K562 (cell line): ENCODE results near the gene SLC35A4. TPM values are rescaled to one million over a fixed set of nuclear protein-coding genes. Genes with fewer than 3 reads are reported as not detected.

Experiments
- CBFA2T2 ChIP-seq: fragments of 450-650 bp; conservative IDR thresholded peaks from 2 replicates; pipeline ENCODE4 v1.6.1; 2017; ENCODE audit warnings: mild to moderate bottlenecking
- CBX3 ChIP-seq, 2 experiments: IDR thresholded peaks; 1 replicate in 1 of 2; 2 replicates in 1 of 2; pipeline ENCODE4 v1.6.1; 2012; ENCODE audit warnings: inconsistent platforms in 2 of 2, low read length in 2 of 2, borderline replicate concordance in 1 of 2, control low read depth in 1 of 2
- CXXC5 ChIP-seq: fragments of 250-450 bp; sonication (Bioruptor Pico); IDR thresholded peaks from 2 replicates; pipeline ENCODE4 v1.8.0; 2022; ENCODE audit warnings: inconsistent platforms, mild to moderate bottlenecking, moderate library complexity
- FOXK2 ChIP-seq, 2 experiments: fragments of 450-650 bp; IDR thresholded peaks in 1 of 2; conservative IDR thresholded peaks in 1 of 2; 2 replicates each; pipeline ENCODE4 v1.6.1; 2016; ENCODE audit warnings: low read depth in 2 of 2, mild to moderate bottlenecking in 1 of 2
- GABPB1 ChIP-seq: sonication (generic); formaldehyde crosslinking; IDR thresholded peaks from 2 replicates; pipeline ENCODE4 v1.8.0; 2022; ENCODE audit warnings: mild to moderate bottlenecking, missing genetic modification reagents
- GATAD2B ChIP-seq: fragments of 450-650 bp; IDR thresholded peaks from 2 replicates; pipeline ENCODE4 v1.6.1; 2017; ENCODE audit warnings: mild to moderate bottlenecking, borderline replicate concordance
- GTF2E2 ChIP-seq: fragments of 200-800 bp; sonication (Bioruptor generic); IDR thresholded peaks from 2 replicates; pipeline ENCODE4 v1.6.1; 2016; ENCODE audit warnings: missing genetic modification characterization, missing compliant biosample characterization
- HMGN3 ChIP-seq: IDR thresholded peaks from 2 replicates; pipeline ENCODE4 v1.6.1; 2011; ENCODE audit warnings: borderline replicate concordance, low read depth, mild to moderate bottlenecking, mixed read lengths, low read length; ENCODE audit not compliant: insufficient read length; ENCODE audit errors: extremely low read depth
- KDM1A ChIP-seq, 2 experiments: fragments of 450-650 bp; IDR thresholded peaks; 2 replicates each; pipeline ENCODE4 v1.6.1; 2016; ENCODE audit warnings: mild to moderate bottlenecking in 2 of 2
- KLF16 ChIP-seq: IDR thresholded peaks from 2 replicates; pipeline ENCODE4 v1.6.1; 2016; ENCODE audit warnings: antibody characterized with exemption
- MEF2A ChIP-seq: IDR thresholded peaks from 2 replicates; pipeline ENCODE4 v1.6.1; 2011; ENCODE audit warnings: low read depth, mild to moderate bottlenecking, low read length, moderate library complexity; ENCODE audit not compliant: control insufficient read depth
- POLR2AphosphoS5 ChIP-seq: IDR thresholded peaks from 2 replicates; pipeline ENCODE4 v1.6.1; 2011; ENCODE audit warnings: mild to moderate bottlenecking, low read depth, low read length, moderate library complexity; ENCODE audit not compliant: control insufficient read depth, insufficient read depth
- RB1 ChIP-seq: fragments of 450-650 bp; IDR thresholded peaks from 2 replicates; pipeline ENCODE4 v1.6.1; 2017; ENCODE audit warnings: low read depth, mild to moderate bottlenecking
- RBM34 ChIP-seq: fragments of 200-400 bp; formaldehyde crosslinking; IDR thresholded peaks from 2 replicates; pipeline ENCODE4 v1.6.1; 2018; ENCODE audit warnings: low read length, borderline replicate concordance; ENCODE audit not compliant: insufficient read depth
- RNF2 ChIP-seq: sonication (generic); IDR thresholded peaks from 2 replicates; pipeline ENCODE4 v1.6.1; 2016
- SMAD4 ChIP-seq: fragments of 250-450 bp; sonication (Bioruptor Pico); conservative IDR thresholded peaks from 2 replicates; pipeline ENCODE4 v1.8.0; 2021; ENCODE audit warnings: inconsistent platforms, mild to moderate bottlenecking, moderate library complexity
- SMARCB1 ChIP-seq: IDR thresholded peaks from 2 replicates; pipeline ENCODE4 v1.6.1; 2011; ENCODE audit warnings: improper control_type of control experiment, low read depth; ENCODE audit not compliant: insufficient read length
- SMC3 ChIP-seq: conservative IDR thresholded peaks from 2 replicates; pipeline ENCODE4 v1.6.1; 2011; ENCODE audit warnings: low read depth, low read length, improper control_type of control experiment; ENCODE audit not compliant: insufficient read depth
- TEAD1 ChIP-seq, 2 experiments: fragments of 450-650 bp in 1 of 2; sonication (generic) in 1 of 2; formaldehyde crosslinking; IDR thresholded peaks; 2 replicates each; pipeline versions ENCODE4 v1.4.0 to v1.8.0; 2020 to 2022; ENCODE audit warnings: mild to moderate bottlenecking in 2 of 2, missing genetic modification reagents in 1 of 2
- TRIM28 ChIP-seq: fragments of 450-650 bp; IDR thresholded peaks from 2 replicates; pipeline ENCODE4 v1.6.1; 2017
- ZC3H8 ChIP-seq: fragments of 450-650 bp; IDR thresholded peaks from 2 replicates; pipeline ENCODE4 v1.6.1; 2017
- ZFX ChIP-seq: sonication (generic); formaldehyde crosslinking; IDR thresholded peaks from 2 replicates; pipeline ENCODE4 v1.8.0; 2022; ENCODE audit warnings: mild to moderate bottlenecking, missing genetic modification reagents, moderate library complexity
- ZKSCAN3 ChIP-seq: fragments of 250-450 bp; sonication (Bioruptor Pico); IDR thresholded peaks from 2 replicates; pipeline ENCODE4 v1.4.0; 2020
- ZNF174 ChIP-seq: fragments of 250-450 bp; sonication (Bioruptor Pico); IDR thresholded peaks from 2 replicates; pipeline ENCODE4 v1.4.0; 2020; ENCODE audit warnings: mild to moderate bottlenecking
- ZNF274 ChIP-seq: IDR thresholded peaks from 2 replicates; pipeline ENCODE4 v1.6.1; 2011; ENCODE audit warnings: low read depth, mild to moderate bottlenecking, low read length, moderate library complexity, borderline replicate concordance
- ZNF354B ChIP-seq: fragments of 250-450 bp; sonication (Bioruptor Pico); IDR thresholded peaks from 2 replicates; pipeline ENCODE4 v1.4.0; 2020
- polyA plus RNA-seq, 8 experiments: library from polyadenylated mRNA; depleted of rRNA in 4 of 8; stranded (reverse) in 5 of 8; unstranded in 3 of 8; fragments of >200 nt; fragmentation: Nextera tagmentation in 2 of 8; fragmentation: Illumina TruSeq in 1 of 8; extraction: Ambion mirVana in 2 of 8; extraction: Trizol in 1 of 8; gene quantifications; 2 replicates each; pipeline versions ENCODE4 v1.2.1 to v1.2.3, GENCODE V29; 2011 to 2014; ENCODE audit warnings: inconsistent platforms in 1 of 8, missing spikeins in 1 of 8
- total RNA-seq, 7 experiments: library from RNA; depleted of rRNA in 6 of 7; stranded (reverse); fragments of >200 nt in 6 of 7; fragmentation: Illumina TruSeq in 2 of 7; extraction: Trizol in 2 of 7; gene quantifications; 2 replicates each; pipeline versions ENCODE4 v1.2.1 to v1.2.3, GENCODE V29; 2011 to 2021; ENCODE audit warnings: low replicate concordance in 1 of 7
- TF ChIP-seq, protein P1 (sequence below): sonication (generic); formaldehyde crosslinking; IDR thresholded peaks from 2 replicates; pipeline ENCODE4 v1.8.1; 2023; ENCODE audit warnings: mild to moderate bottlenecking, missing genetic modification reagents
- TF ChIP-seq, protein P2 (sequence below): fragments of 200-400 bp; formaldehyde crosslinking; IDR thresholded peaks from 2 replicates; pipeline ENCODE4 v1.6.1; 2017; ENCODE audit warnings: mild to moderate bottlenecking, low read depth, low read length, moderate library complexity

The SLC35A4 gene
- total and polyA plus RNA-seq, 9 of the 15 experiments (the other 6 are each of a cell fraction or from before 2014, with no cell fraction given), result 21.8 to 171 (median 42.5) TPM

DNA sequence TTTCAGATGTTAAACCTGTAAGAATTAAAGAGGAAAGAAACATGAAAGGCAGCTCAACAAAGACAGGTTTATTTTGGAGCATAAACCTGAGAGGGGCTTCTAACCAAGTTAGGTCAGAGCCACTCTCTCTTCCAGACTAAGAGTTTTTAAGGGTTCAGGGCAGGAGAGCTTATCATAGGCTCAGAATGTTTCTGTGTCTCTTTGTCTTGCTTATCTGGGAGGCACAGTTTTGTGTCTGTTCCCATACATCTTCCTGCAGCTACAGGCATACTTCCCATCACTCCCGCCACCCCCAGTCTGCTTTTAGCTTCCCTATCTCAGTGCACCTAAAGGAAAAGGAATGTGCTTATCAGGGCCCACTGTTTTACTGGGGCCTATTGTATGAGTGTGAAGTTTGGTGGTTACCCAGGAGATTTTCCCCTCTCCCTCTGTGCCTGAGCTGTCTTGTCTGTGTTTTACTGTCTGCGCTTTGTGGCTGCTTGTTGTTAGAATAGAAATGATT, 46.4 kb downstream of the SLC35A4 start (continued):
- TF ChIP-seq, protein P1, sequence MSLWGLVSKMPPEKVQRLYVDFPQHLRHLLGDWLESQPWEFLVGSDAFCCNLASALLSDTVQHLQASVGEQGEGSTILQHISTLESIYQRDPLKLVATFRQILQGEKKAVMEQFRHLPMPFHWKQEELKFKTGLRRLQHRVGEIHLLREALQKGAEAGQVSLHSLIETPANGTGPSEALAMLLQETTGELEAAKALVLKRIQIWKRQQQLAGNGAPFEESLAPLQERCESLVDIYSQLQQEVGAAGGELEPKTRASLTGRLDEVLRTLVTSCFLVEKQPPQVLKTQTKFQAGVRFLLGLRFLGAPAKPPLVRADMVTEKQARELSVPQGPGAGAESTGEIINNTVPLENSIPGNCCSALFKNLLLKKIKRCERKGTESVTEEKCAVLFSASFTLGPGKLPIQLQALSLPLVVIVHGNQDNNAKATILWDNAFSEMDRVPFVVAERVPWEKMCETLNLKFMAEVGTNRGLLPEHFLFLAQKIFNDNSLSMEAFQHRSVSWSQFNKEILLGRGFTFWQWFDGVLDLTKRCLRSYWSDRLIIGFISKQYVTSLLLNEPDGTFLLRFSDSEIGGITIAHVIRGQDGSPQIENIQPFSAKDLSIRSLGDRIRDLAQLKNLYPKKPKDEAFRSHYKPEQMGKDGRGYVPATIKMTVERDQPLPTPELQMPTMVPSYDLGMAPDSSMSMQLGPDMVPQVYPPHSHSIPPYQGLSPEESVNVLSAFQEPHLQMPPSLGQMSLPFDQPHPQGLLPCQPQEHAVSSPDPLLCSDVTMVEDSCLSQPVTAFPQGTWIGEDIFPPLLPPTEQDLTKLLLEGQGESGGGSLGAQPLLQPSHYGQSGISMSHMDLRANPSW (CRISPR knock-in tag), result no peak
- no peak for TF ChIP-seq ZNF174 (CRISPR knock-in tag)
- TF ChIP-seq ZNF274, result peak; percentile 44; the same call in 1 of the 2 replicates
- TF ChIP-seq CBX3 (IDR thresholded peaks at IDR 0.05; ENCODE audit: borderline replicate concordance in 1 of 2, low read length in 2 of 2), result peak in 1 of 2 experiments; percentile 97; a peak in 2 of 3 replicates
- TF ChIP-seq GTF2E2 (tag), result peak; percentile 45; the same call in 1 of the 2 replicates
- no peak for TF ChIP-seq SMARCB1
- TF ChIP-seq, protein P2, sequence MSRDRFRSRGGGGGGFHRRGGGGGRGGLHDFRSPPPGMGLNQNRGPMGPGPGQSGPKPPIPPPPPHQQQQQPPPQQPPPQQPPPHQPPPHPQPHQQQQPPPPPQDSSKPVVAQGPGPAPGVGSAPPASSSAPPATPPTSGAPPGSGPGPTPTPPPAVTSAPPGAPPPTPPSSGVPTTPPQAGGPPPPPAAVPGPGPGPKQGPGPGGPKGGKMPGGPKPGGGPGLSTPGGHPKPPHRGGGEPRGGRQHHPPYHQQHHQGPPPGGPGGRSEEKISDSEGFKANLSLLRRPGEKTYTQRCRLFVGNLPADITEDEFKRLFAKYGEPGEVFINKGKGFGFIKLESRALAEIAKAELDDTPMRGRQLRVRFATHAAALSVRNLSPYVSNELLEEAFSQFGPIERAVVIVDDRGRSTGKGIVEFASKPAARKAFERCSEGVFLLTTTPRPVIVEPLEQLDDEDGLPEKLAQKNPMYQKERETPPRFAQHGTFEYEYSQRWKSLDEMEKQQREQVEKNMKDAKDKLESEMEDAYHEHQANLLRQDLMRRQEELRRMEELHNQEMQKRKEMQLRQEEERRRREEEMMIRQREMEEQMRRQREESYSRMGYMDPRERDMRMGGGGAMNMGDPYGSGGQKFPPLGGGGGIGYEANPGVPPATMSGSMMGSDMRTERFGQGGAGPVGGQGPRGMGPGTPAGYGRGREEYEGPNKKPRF, result no peak
- peak; percentile 27; the same call in 1 of the 2 replicates for TF ChIP-seq GABPB1 (CRISPR knock-in tag)
- TF ChIP-seq ZC3H8, result no peak
- peak; percentile 30 for TF ChIP-seq MEF2A
- peak; percentile 60 for TF ChIP-seq ZFX (CRISPR knock-in tag)
- TF ChIP-seq CBFA2T2, result peak; percentile 99
- no peak for TF ChIP-seq SMC3
- peak; percentile 92 to 97 for TF ChIP-seq TEAD1 (CRISPR knock-in tag; IDR thresholded peaks at IDR 0.05)
- TF ChIP-seq RNF2, result no peak
- TF ChIP-seq ZKSCAN3 (CRISPR knock-in tag), result no peak
- TF ChIP-seq SMAD4 (CRISPR knock-in tag), result peak; percentile 99
- peak; percentile 85 to 93 for TF ChIP-seq KDM1A (IDR thresholded peaks at IDR 0.05)
- TF ChIP-seq POLR2AphosphoS5, result peak; percentile 90
- peak; percentile 43 to 50; a peak in 3 of 4 replicates for TF ChIP-seq FOXK2 (conservative IDR thresholded peaks at IDR 0.05 in 1 of 2, IDR thresholded peaks at IDR 0.05 in 1 of 2; ENCODE audit: low read depth in 2 of 2)
- no peak for TF ChIP-seq RBM34
- peak; percentile 56; the same call in 1 of the 2 replicates for TF ChIP-seq CXXC5 (CRISPR knock-in tag)
- TF ChIP-seq GATAD2B, result 0 out of 2 replicates have a peak, but pooled peaks have one; percentile 18
- TF ChIP-seq HMGN3, result peak; percentile 56
- no peak for TF ChIP-seq RB1
- peak; percentile 88 for TF ChIP-seq KLF16
- peak; percentile 99 for TF ChIP-seq TRIM28
- TF ChIP-seq ZNF354B (CRISPR knock-in tag), result no peak
